ENCODE results near the gene ARMC7. TPM values are rescaled to one million over a fixed set of nuclear protein-coding genes. Genes with fewer than 3 reads are reported as not detected.
A peak's percentile ranks its signal among the peaks of the same experiment; 100 is the strongest.

The ARMC7 gene
- total RNA-seq, 1 experiment from 2014 or later = 48.7 TPM

DNA sequence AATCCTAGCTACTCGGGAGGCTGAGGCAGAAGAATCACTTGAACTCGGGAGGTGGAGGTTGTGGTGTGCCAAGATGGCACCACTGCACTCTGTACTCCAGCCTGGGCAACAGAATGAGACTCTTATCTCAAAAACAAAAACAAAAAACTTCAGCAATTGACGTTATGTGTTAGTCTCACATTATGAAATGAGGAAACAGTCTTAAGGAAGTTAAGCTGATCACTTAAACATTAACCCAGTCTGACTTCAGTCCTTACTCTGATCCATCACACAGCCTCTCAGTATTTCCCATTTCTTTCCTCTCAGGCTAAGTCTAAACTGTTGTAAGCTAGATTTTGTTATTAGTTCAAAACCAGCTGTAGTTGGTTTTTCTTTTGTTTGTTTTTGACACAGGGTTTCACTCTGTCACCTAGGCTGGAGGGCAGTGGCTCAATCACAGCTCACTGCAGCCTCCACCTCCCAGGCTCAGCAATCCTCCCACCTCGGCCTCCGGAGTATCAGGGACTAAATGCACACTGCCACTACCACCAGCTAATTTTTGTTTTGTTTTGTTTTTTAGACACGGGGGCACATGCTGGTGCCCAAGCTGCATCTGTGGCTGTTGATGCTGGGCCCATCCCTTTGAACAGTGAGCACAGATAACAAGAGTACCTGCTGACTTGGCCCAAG, 38.2 kb downstream of the ARMC7 start:
- no peak for DNase-seq (ENCODE audit: low read depth, low spot score)
- no TSS peak for BruUV-seq (replicated peaks)
- peak overlapping the region; percentile 10; the same call in 1 of the 2 replicates for H3K27ac ChIP-seq (ENCODE audit: low read length)

DNA sequence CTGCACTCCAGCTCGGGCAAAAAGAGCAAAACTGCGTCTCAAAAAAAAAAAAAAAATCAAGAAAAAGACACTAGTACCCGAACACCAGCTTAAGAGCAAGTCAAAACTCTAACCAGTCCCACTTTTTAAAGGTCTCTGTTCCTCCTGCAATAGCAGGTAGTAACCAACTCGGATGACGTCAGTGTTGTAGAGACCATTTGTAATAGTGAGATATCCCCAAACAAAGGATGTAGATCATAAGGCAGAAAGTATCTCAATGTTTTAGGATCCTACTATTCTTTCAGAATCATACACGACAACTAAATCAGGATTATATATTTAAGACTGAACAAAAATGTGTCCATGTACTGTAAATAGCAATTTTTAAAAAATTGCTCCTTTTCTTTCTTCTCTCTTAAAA, 42.2 kb downstream of the ARMC7 start:
- DNase-seq (ENCODE audit: low read depth, low spot score) = no peak
- no peak for ATAC-seq
- Histone ChIP-seq H3K36me3 (ENCODE audit: control insufficient read depth, insufficient read depth, low read length) (peaks cover 24% of the 10 kb centered on the region), H3K4me3 (ENCODE audit: low read depth in 2 of 2, low read length in 2 of 2) (peak overlapping the region; percentile 84 to 85), H3K4me1 (ENCODE audit: control insufficient read depth, insufficient read depth, low read length) (peaks cover 11% of the 10 kb centered on the region), H3K9me3 (ENCODE audit: control insufficient read depth, insufficient read depth, low read depth, low read length) (no peaks in the 10 kb centered on the region), H3K27ac (ENCODE audit: low read length) (peak overlapping the region; percentile 92), H3K27me3 (ENCODE audit: control insufficient read depth, insufficient read depth, low read length) (no peaks in the 10 kb centered on the region)
- no peak for TF ChIP-seq POLR2AphosphoS5 (IDR thresholded peaks at IDR 0.05; ENCODE audit: low read depth, low read length)
- TF ChIP-seq TCF7L2 (IDR thresholded peaks at IDR 0.05; ENCODE audit: low read depth, low read length) = no peak
- TF ChIP-seq, protein P1, sequence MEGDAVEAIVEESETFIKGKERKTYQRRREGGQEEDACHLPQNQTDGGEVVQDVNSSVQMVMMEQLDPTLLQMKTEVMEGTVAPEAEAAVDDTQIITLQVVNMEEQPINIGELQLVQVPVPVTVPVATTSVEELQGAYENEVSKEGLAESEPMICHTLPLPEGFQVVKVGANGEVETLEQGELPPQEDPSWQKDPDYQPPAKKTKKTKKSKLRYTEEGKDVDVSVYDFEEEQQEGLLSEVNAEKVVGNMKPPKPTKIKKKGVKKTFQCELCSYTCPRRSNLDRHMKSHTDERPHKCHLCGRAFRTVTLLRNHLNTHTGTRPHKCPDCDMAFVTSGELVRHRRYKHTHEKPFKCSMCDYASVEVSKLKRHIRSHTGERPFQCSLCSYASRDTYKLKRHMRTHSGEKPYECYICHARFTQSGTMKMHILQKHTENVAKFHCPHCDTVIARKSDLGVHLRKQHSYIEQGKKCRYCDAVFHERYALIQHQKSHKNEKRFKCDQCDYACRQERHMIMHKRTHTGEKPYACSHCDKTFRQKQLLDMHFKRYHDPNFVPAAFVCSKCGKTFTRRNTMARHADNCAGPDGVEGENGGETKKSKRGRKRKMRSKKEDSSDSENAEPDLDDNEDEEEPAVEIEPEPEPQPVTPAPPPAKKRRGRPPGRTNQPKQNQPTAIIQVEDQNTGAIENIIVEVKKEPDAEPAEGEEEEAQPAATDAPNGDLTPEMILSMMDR (IDR thresholded peaks at IDR 0.05) = no peak
- no peak for TF ChIP-seq SIN3A (IDR thresholded peaks at IDR 0.05; ENCODE audit: borderline replicate concordance, insufficient read depth, low read depth, low read length)
- TF ChIP-seq, protein P2, sequence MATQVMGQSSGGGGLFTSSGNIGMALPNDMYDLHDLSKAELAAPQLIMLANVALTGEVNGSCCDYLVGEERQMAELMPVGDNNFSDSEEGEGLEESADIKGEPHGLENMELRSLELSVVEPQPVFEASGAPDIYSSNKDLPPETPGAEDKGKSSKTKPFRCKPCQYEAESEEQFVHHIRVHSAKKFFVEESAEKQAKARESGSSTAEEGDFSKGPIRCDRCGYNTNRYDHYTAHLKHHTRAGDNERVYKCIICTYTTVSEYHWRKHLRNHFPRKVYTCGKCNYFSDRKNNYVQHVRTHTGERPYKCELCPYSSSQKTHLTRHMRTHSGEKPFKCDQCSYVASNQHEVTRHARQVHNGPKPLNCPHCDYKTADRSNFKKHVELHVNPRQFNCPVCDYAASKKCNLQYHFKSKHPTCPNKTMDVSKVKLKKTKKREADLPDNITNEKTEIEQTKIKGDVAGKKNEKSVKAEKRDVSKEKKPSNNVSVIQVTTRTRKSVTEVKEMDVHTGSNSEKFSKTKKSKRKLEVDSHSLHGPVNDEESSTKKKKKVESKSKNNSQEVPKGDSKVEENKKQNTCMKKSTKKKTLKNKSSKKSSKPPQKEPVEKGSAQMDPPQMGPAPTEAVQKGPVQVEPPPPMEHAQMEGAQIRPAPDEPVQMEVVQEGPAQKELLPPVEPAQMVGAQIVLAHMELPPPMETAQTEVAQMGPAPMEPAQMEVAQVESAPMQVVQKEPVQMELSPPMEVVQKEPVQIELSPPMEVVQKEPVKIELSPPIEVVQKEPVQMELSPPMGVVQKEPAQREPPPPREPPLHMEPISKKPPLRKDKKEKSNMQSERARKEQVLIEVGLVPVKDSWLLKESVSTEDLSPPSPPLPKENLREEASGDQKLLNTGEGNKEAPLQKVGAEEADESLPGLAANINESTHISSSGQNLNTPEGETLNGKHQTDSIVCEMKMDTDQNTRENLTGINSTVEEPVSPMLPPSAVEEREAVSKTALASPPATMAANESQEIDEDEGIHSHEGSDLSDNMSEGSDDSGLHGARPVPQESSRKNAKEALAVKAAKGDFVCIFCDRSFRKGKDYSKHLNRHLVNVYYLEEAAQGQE (IDR thresholded peaks at IDR 0.05; ENCODE audit: insufficient read depth in 1 of 2, low read depth in 2 of 2, low read length in 1 of 2) = no peak
- POLR2A ChIA-PET = interaction anchor here (0.6 kb wide), 1 partner anchor 20 kb away, joined by 15 read pairs; no protein-coding TSS in a partner anchor
- CTCF ChIA-PET = no interaction called here
- in situ Hi-C loops (cut with HindIII; ENCODE audit: low pct_unique_long_range_greater_than_20kb, low sequenced_read_pairs) = no loop called here
- BruUV-seq (replicated peaks) = no TSS peak
- intact Hi-C loops (cut with micrococcal nuclease; ENCODE audit: unreplicated experiment) = no loop called here

More for the DNA sequence above, 38.2 kb downstream of the ARMC7 start:
- TF ChIP-seq POLR2AphosphoS5 (IDR thresholded peaks at IDR 0.05; ENCODE audit: low read depth, low read length) = no peak
- TF ChIP-seq, protein P2 (IDR thresholded peaks at IDR 0.05; ENCODE audit: insufficient read depth in 1 of 2, low read depth in 2 of 2, low read length in 1 of 2) = no peak
- no peaks in the 10 kb centered on the region for H3K27me3 ChIP-seq (ENCODE audit: control insufficient read depth, insufficient read depth, low read length)
- H3K9me3 ChIP-seq (ENCODE audit: control insufficient read depth, insufficient read depth, low read depth, low read length) = no peaks in the 10 kb centered on the region
- H3K4me1 ChIP-seq (ENCODE audit: control insufficient read depth, insufficient read depth, low read length) = peaks cover 3% of the 10 kb centered on the region; the same call in 1 of the 2 replicates
- no peak overlapping the region for H3K4me3 ChIP-seq (ENCODE audit: low read depth in 2 of 2, low read length in 2 of 2)
- POLR2A ChIA-PET = interaction anchor here (0.6 to 0.7 kb wide), 2 partner anchors 15 to 37 kb away, joined by 3 to 10 read pairs; no protein-coding TSS in a partner anchor
- peaks cover 27% of the 10 kb centered on the region for H3K36me3 ChIP-seq (ENCODE audit: control insufficient read depth, insufficient read depth, low read length)
- CTCF ChIA-PET = no interaction called here
- in situ Hi-C loops (cut with HindIII; ENCODE audit: low pct_unique_long_range_greater_than_20kb, low sequenced_read_pairs) (no loop called here), intact Hi-C loops (cut with micrococcal nuclease; ENCODE audit: unreplicated experiment) (no loop called here)
- no peak for ATAC-seq
